HepG2 (cell line): ENCODE results near the gene ARL15. TPM values are rescaled to one million over a fixed set of nuclear protein-coding genes. Genes with fewer than 3 reads are reported as not detected.
A peak's percentile ranks its signal among the peaks of the same experiment; 100 is the strongest.

Experiments
- ATAC-seq: fragments of 200-7000 bp; cut with Tn5 transposase; 3 replicates; pipeline ENCODE4 v1.9.1; 2020; ENCODE audit warnings: mild to moderate bottlenecking, moderate library complexity
- BruUV-seq: library from RNA; stranded (reverse); fragments of 400-500 nt; replicated peaks from 2 replicates; lab custom pipeline; 2021; lab: Mats Ljungman, UMichigan
- CTCF ChIA-PET: fragments of 300-600 bp; formaldehyde crosslinking; extraction: SDS; loops from one replicate; lab custom pipeline; 2021; ENCODE audit warnings: low total read pairs, inconsistent platforms, low intra/inter-chr PET ratio; lab: Yijun Ruan, JAX
- POLR2A ChIA-PET: fragments of 350-600 bp; sonication (Branson Sonifier 250); formaldehyde crosslinking; loops from one replicate; lab custom pipeline; 2020; ENCODE audit warnings: antibody characterized with exemption, inconsistent platforms; lab: Yijun Ruan, JAX
- DNase-seq: peaks from one replicate; pipeline ENCODE4 v3.0.0-alpha.2; 2015; ENCODE audit warnings: low spot score
- FAIRE-seq: peaks from 3 replicates; lab custom pipeline; 2011; peaks lifted over from hg19 to GRCh38; lab: Jason Lieb, UNC
- H2AFZ ChIP-seq: one replicate; pipeline ENCODE4 v1.6.1; 2011; ENCODE audit warnings: low read length, inconsistent platforms
- H3K27ac ChIP-seq: fragments of 300-600 bp; 3 replicates; pipeline ENCODE4 v1.8.0; 2011; ENCODE audit warnings: mixed run types, mild to moderate bottlenecking, mixed read lengths, low read length, inconsistent platforms; ENCODE audit not compliant: insufficient read depth; ENCODE audit errors: extremely low read length
- H3K27me3 ChIP-seq, 2 experiments: fragments of 200-600 bp in 1 of 2; 2 replicates in 1 of 2; 3 replicates in 1 of 2; pipeline versions ENCODE4 v1.6.0 to v1.8.0; 2011; ENCODE audit warnings: low read length in 2 of 2, mild to moderate bottlenecking in 2 of 2, moderate library complexity in 2 of 2, inconsistent platforms in 1 of 2; ENCODE audit not compliant: insufficient read depth in 2 of 2, control insufficient read depth in 1 of 2
- H3K36me3 ChIP-seq, 2 experiments: fragments of 200-600 bp in 1 of 2; replicated peaks in 1 of 2; 2 replicates in 1 of 2; 3 replicates in 1 of 2; pipeline versions ENCODE4 v1.5.1 to v1.8.0; 2011; ENCODE audit warnings: low read length in 2 of 2, inconsistent platforms in 1 of 2; ENCODE audit not compliant: insufficient read depth in 2 of 2, control insufficient read depth in 1 of 2
- H3K4me1 ChIP-seq: 2 replicates; pipeline ENCODE4 v1.5.1; 2012; ENCODE audit warnings: low read length, inconsistent platforms; ENCODE audit not compliant: insufficient read depth
- H3K4me2 ChIP-seq: 2 replicates; pipeline ENCODE4 v1.6.0; 2011; ENCODE audit warnings: low read depth, low read length, inconsistent platforms
- H3K4me3 ChIP-seq, 3 experiments: fragments of 200-600 bp in 1 of 3; sonication (generic), shearing (Covaris generic) in 1 of 3; replicated peaks in 1 of 3; 2 replicates each; pipeline ENCODE4 v1.5.1; 2011 to 2016; ENCODE audit warnings: low read length in 3 of 3, inconsistent platforms in 2 of 3, low read depth in 2 of 3, mild to moderate bottlenecking in 2 of 3, control low read depth in 1 of 3, mixed read lengths in 1 of 3; ENCODE audit not compliant: insufficient read depth in 1 of 3
- H3K79me2 ChIP-seq: one replicate; pipeline ENCODE4 v1.6.1; 2011; ENCODE audit warnings: low read length, inconsistent platforms; ENCODE audit not compliant: insufficient read depth
- H3K9ac ChIP-seq: 2 replicates; pipeline ENCODE4 v1.6.0; 2011; ENCODE audit warnings: mild to moderate bottlenecking, low read depth, low read length, inconsistent platforms; ENCODE audit not compliant: insufficient read depth
- H3K9me3 ChIP-seq: 2 replicates; pipeline ENCODE4 v1.5.1; 2012; ENCODE audit warnings: mild to moderate bottlenecking, low read length
- H4K20me1 ChIP-seq: 2 replicates; pipeline ENCODE4 v1.6.0; 2011; ENCODE audit warnings: inconsistent platforms, mild to moderate bottlenecking, low read length, moderate library complexity; ENCODE audit not compliant: insufficient read depth
- AKAP8 ChIP-seq: sonication (generic); formaldehyde crosslinking; IDR thresholded peaks from 2 replicates; pipeline ENCODE4 v1.5.1; 2020; ENCODE audit warnings: mild to moderate bottlenecking, missing genetic modification reagents
- BHLHE40 ChIP-seq: IDR thresholded peaks from 2 replicates; pipeline ENCODE4 v1.6.1; 2011; ENCODE audit warnings: low read length, improper control_type of control experiment
- CREB1 ChIP-seq, 2 experiments: fragments of 450-650 bp in 1 of 2; IDR thresholded peaks; 2 replicates each; pipeline ENCODE4 v1.6.1; 2016 to 2017; ENCODE audit warnings: control low read depth in 1 of 2, mild to moderate bottlenecking in 1 of 2, missing compliant biosample characterization in 1 of 2, missing genetic modification characterization in 1 of 2
- ELF1 ChIP-seq: sonication (generic); formaldehyde crosslinking; IDR thresholded peaks from 2 replicates; pipeline ENCODE4 v1.4.0; 2020; ENCODE audit warnings: missing genetic modification reagents
- FOSL2 ChIP-seq: sonication (generic); formaldehyde crosslinking; IDR thresholded peaks from 2 replicates; pipeline ENCODE4 v1.4.0; 2020; ENCODE audit warnings: missing genetic modification reagents
- FOXA3 ChIP-seq: IDR thresholded peaks from 2 replicates; pipeline ENCODE4 v1.6.1; 2016; ENCODE audit warnings: missing genetic modification reagents, missing compliant biosample characterization
- KLF11 ChIP-seq: IDR thresholded peaks from 2 replicates; pipeline ENCODE4 v1.6.1; 2016; ENCODE audit warnings: missing compliant biosample characterization
- MAFG ChIP-seq: sonication (generic); formaldehyde crosslinking; IDR thresholded peaks from 2 replicates; pipeline ENCODE4 v1.5.1; 2020; ENCODE audit warnings: mild to moderate bottlenecking, missing genetic modification reagents
- MTA1 ChIP-seq: sonication (generic); formaldehyde crosslinking; IDR thresholded peaks from 2 replicates; pipeline ENCODE4 v1.4.0; 2020; ENCODE audit warnings: missing genetic modification reagents, mild to moderate bottlenecking, borderline replicate concordance
- PLRG1 ChIP-seq: fragments of 450-650 bp; conservative IDR thresholded peaks from 2 replicates; pipeline ENCODE4 v1.6.1; 2016
- RNF2 ChIP-seq: fragments of 450-650 bp; conservative IDR thresholded peaks from 2 replicates; pipeline ENCODE4 v1.6.1; 2016; ENCODE audit warnings: low read depth
- SNRNP70 ChIP-seq: fragments of 200-400 bp; formaldehyde crosslinking; IDR thresholded peaks from 2 replicates; pipeline ENCODE4 v1.6.1; 2017; ENCODE audit warnings: mild to moderate bottlenecking, low read depth, low read length, moderate library complexity
- TCF7 ChIP-seq: sonication (generic); IDR thresholded peaks from 2 replicates; pipeline ENCODE4 v1.6.1; 2016; ENCODE audit warnings: antibody characterized with exemption, low read depth
- ZNF12 ChIP-seq: sonication (generic); formaldehyde crosslinking; IDR thresholded peaks from 2 replicates; pipeline ENCODE4 v1.5.0; 2020; ENCODE audit warnings: missing genetic modification reagents
- ZNF543 ChIP-seq: sonication (generic); formaldehyde crosslinking; IDR thresholded peaks from 2 replicates; pipeline ENCODE4 v1.4.0; 2020; ENCODE audit warnings: mild to moderate bottlenecking, missing genetic modification reagents
- WGBS: methylation state at CpG from one replicate; pipeline ENCODE4 v1.1.6; 2017; ENCODE audit warnings: low lambda C conversion rate; 5-methylcytosine and 5-hydroxymethylcytosine counted together
- in situ Hi-C: cut with HindIII; loops from 2 replicates; pipeline ENCODE4 v1.10.0; 2017; ENCODE audit warnings: low pct_unique_long_range_greater_than_20kb; ENCODE audit not compliant: extremely low pct_ligation_motif_present
- intact Hi-C: fragments of 100-400 bp; cut with micrococcal nuclease; formaldehyde crosslinking; loops from one replicate; pipeline ENCODE4 v1.10.0; 2022; ENCODE audit not compliant: unreplicated experiment
- polyA plus RNA-seq, 8 experiments: library from polyadenylated mRNA; depleted of rRNA in 3 of 8; stranded (reverse) in 7 of 8; unstranded in 1 of 8; fragments of >200 nt; fragmentation: Illumina TruSeq in 4 of 8; extraction: Trizol in 4 of 8; gene quantifications; 2 replicates each; pipeline versions ENCODE4 v1.2.1 to v1.2.3, GENCODE V29; 2011 to 2016; ENCODE audit warnings: low read depth in 4 of 8, missing spikeins in 1 of 8, mixed read lengths in 1 of 8; ENCODE audit not compliant: insufficient read depth in 1 of 8
- total RNA-seq, 5 experiments: library from RNA; depleted of rRNA; stranded (reverse); fragments of >200 nt; fragmentation: Illumina TruSeq; extraction: Trizol; gene quantifications; 2 replicates each; pipeline ENCODE4 v1.2.3, GENCODE V29; 2016; ENCODE audit warnings: low read depth in 1 of 5
- TF ChIP-seq, protein P1 (sequence below), 2 experiments: sonication (generic) in 1 of 2; formaldehyde crosslinking in 1 of 2; IDR thresholded peaks; 2 replicates each; pipeline versions ENCODE4 v1.5.1 to v1.6.1; 2011 to 2020; ENCODE audit warnings: borderline replicate concordance in 1 of 2, low read depth in 1 of 2, low read length in 1 of 2, mild to moderate bottlenecking in 1 of 2, missing genetic modification reagents in 1 of 2, moderate library complexity in 1 of 2
- TF ChIP-seq, protein P2 (sequence below): sonication (generic); formaldehyde crosslinking; IDR thresholded peaks from 2 replicates; pipeline ENCODE4 v1.8.1; 2022; ENCODE audit warnings: low read depth, mild to moderate bottlenecking, missing genetic modification reagents
- TF ChIP-seq, protein P3 (sequence below): IDR thresholded peaks from 2 replicates; pipeline ENCODE4 v1.6.1; 2016; ENCODE audit warnings: low read depth

The ARL15 gene
- total and polyA plus RNA-seq, 2 of the 13 experiments (the other 11 are each of a cell fraction or from before 2014, with no cell fraction given) = 2.5 to 7.7 TPM

DNA sequence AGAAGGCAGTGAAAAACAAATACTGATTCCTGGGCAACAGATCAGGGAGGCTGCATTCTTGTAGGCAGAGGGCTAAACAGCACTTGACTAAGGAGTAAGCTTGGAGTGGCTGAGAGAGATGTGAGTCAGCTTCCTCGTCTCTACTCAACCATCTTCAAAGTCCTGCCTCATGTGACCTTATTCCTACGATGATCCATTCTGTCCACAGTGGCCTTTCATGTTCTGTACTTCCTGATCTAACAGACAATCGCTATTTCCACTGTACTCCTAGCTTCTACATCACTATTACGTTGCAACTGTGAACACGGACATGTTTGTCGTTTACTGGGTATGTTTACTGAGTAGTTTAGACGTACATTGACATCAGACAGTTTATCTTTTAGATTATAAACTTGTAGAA lies 365.4 kb downstream of the ARL15 start:
- BruUV-seq = no TSS peak
- ATAC-seq = peak; percentile 80
- Histone ChIP-seq H3K4me2 (peak overlapping the region; percentile 53), H3K27me3 (no peaks in the 10 kb centered on the region; a peak in 1 of 5 replicates), H3K9ac (no peak overlapping the region), H2AFZ (peak overlapping the region; percentile 76), H3K27ac (no peak overlapping the region), H3K79me2 (no peaks in the 10 kb centered on the region), H3K4me3 (peak overlapping the region in 1 of 3 experiments; percentile 31; a peak in 1 of 6 replicates), H4K20me1 (no peaks in the 10 kb centered on the region), H3K36me3 (no peaks in the 10 kb centered on the region), H3K4me1 (peaks cover 11% of the 10 kb centered on the region), H3K9me3 (no peaks in the 10 kb centered on the region)
- ChIA-PET CTCF (no interaction called here), POLR2A (no interaction called here)
- in situ Hi-C loops = no loop called here
- no peak for FAIRE-seq
- intact Hi-C loops = no loop called here
- WGBS = 11% methylated on average over 7 of the region's 7 CpGs
- DNase-seq = peak; percentile 42
- TF ChIP-seq, protein P1, sequence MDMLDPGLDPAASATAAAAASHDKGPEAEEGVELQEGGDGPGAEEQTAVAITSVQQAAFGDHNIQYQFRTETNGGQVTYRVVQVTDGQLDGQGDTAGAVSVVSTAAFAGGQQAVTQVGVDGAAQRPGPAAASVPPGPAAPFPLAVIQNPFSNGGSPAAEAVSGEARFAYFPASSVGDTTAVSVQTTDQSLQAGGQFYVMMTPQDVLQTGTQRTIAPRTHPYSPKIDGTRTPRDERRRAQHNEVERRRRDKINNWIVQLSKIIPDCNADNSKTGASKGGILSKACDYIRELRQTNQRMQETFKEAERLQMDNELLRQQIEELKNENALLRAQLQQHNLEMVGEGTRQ (IDR thresholded peaks at IDR 0.05; ENCODE audit: low read depth, low read length) = peak; percentile 38; the same call in 1 of the 2 replicates
- TF ChIP-seq, protein P1 (CRISPR knock-in tag; IDR thresholded peaks at IDR 0.05; ENCODE audit: borderline replicate concordance) = peak; percentile 60; the same call in 1 of the 2 replicates
- TF ChIP-seq KLF11 (no peak), ZNF543 (no peak), TCF7 (peak; percentile 61; the same call in 1 of the 2 replicates), AKAP8 (CRISPR knock-in tag) (no peak), FOSL2 (CRISPR knock-in tag) (peak; percentile 57), ELF1 (CRISPR knock-in tag) (peak; percentile 44; the same call in 1 of the 2 replicates), PLRG1 (no peak), FOXA3 (CRISPR knock-in tag) (0 out of 2 replicates have a peak, but pooled peaks have one; percentile 19), RNF2 (no peak), ZNF12 (CRISPR knock-in tag) (no peak), MTA1 (CRISPR knock-in tag) (no peak), MAFG (no peak), CREB1 (IDR thresholded peaks at IDR 0.05) (peak; percentile 67), CREB1 (CRISPR knock-in tag; IDR thresholded peaks at IDR 0.05) (peak; percentile 65), BHLHE40 (peak; percentile 79), SNRNP70 (no peak)
- TF ChIP-seq, protein P2, sequence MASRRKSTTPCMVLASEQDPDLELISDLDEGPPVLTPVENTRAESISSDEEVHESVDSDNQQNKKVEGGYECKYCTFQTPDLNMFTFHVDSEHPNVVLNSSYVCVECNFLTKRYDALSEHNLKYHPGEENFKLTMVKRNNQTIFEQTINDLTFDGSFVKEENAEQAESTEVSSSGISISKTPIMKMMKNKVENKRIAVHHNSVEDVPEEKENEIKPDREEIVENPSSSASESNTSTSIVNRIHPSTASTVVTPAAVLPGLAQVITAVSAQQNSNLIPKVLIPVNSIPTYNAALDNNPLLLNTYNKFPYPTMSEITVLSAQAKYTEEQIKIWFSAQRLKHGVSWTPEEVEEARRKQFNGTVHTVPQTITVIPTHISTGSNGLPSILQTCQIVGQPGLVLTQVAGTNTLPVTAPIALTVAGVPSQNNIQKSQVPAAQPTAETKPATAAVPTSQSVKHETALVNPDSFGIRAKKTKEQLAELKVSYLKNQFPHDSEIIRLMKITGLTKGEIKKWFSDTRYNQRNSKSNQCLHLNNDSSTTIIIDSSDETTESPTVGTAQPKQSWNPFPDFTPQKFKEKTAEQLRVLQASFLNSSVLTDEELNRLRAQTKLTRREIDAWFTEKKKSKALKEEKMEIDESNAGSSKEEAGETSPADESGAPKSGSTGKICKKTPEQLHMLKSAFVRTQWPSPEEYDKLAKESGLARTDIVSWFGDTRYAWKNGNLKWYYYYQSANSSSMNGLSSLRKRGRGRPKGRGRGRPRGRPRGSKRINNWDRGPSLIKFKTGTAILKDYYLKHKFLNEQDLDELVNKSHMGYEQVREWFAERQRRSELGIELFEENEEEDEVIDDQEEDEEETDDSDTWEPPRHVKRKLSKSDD (CRISPR knock-in tag) = 0 out of 2 replicates have a peak, but pooled peaks have one; percentile 50
- TF ChIP-seq, protein P3, sequence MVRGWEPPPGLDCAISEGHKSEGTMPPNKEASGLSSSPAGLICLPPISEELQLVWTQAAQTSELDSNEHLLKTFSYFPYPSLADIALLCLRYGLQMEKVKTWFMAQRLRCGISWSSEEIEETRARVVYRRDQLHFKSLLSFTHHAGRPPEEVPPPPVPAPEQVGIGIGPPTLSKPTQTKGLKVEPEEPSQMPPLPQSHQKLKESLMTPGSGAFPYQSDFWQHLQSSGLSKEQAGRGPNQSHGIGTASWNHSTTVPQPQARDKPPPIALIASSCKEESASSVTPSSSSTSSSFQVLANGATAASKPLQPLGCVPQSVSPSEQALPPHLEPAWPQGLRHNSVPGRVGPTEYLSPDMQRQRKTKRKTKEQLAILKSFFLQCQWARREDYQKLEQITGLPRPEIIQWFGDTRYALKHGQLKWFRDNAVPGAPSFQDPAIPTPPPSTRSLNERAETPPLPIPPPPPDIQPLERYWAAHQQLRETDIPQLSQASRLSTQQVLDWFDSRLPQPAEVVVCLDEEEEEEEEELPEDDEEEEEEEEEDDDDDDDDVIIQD (CRISPR knock-in tag) = peak; percentile 90; the same call in 1 of the 2 replicates
